GM12878 (cell line): ENCODE measurements around the gene DDR1. TPM values are rescaled to one million over a fixed set of nuclear protein-coding genes. Genes with fewer than 3 reads are reported as not detected.
A peak's percentile ranks its signal among the peaks of the same experiment; 100 is the strongest.

Experiments
- ATF7 ChIP-seq: fragments of 450-650 bp; IDR thresholded peaks from 2 replicates; pipeline ENCODE4 v1.6.1; 2016; ENCODE audit warnings: low read depth, mild to moderate bottlenecking
- CREB1 ChIP-seq: IDR thresholded peaks from 2 replicates; pipeline ENCODE4 v1.6.1; 2012; ENCODE audit warnings: low read depth, mild to moderate bottlenecking, inconsistent platforms
- EGR1 ChIP-seq, 2 experiments: IDR thresholded peaks; 1 replicate in 1 of 2; 2 replicates in 1 of 2; pipeline ENCODE4 v1.6.1; 2011 to 2012; ENCODE audit warnings: low read depth in 2 of 2, low read length in 2 of 2, borderline replicate concordance in 1 of 2, mild to moderate bottlenecking in 1 of 2, moderate library complexity in 1 of 2
- FOS ChIP-seq: IDR thresholded peaks from 3 replicates; pipeline ENCODE4 v1.6.1; 2011; ENCODE audit warnings: borderline replicate concordance; ENCODE audit not compliant: insufficient read length; ENCODE audit errors: extremely low read depth
- IKZF2 ChIP-seq, 2 experiments: fragments of 450-650 bp; IDR thresholded peaks; 2 replicates each; pipeline ENCODE4 v1.6.1; 2017; ENCODE audit warnings: mild to moderate bottlenecking in 2 of 2, moderate library complexity in 2 of 2
- IRF4 ChIP-seq: IDR thresholded peaks from 2 replicates; pipeline ENCODE4 v1.6.1; 2011; ENCODE audit warnings: low read depth, low read length
- JUND ChIP-seq: IDR thresholded peaks from 2 replicates; pipeline ENCODE4 v1.6.1; 2012; ENCODE audit warnings: low read depth, mild to moderate bottlenecking, low read length, improper control_type of control experiment, moderate library complexity
- POLR2AphosphoS2 ChIP-seq: IDR thresholded peaks from 2 replicates; pipeline ENCODE4 v1.6.1; 2011; ENCODE audit warnings: low read depth, mild to moderate bottlenecking, low read length, improper control_type of control experiment, moderate library complexity
- RB1 ChIP-seq: fragments of 450-650 bp; formaldehyde crosslinking; IDR thresholded peaks from 2 replicates; pipeline ENCODE4 v1.6.1; 2017; ENCODE audit warnings: mild to moderate bottlenecking, borderline replicate concordance
- RBBP5 ChIP-seq: fragments of 200-600 bp; sonication (generic); conservative IDR thresholded peaks from 2 replicates; pipeline ENCODE4 v1.6.1; 2016
- SMAD5 ChIP-seq: IDR thresholded peaks from 2 replicates; pipeline ENCODE4 v1.6.1; 2016; ENCODE audit warnings: antibody characterized with exemption, low read depth
- YY1 ChIP-seq: IDR thresholded peaks from 2 replicates; pipeline ENCODE4 v1.6.1; 2011; ENCODE audit warnings: low read depth, mild to moderate bottlenecking, low read length
- polyA plus RNA-seq, 11 experiments: library from polyadenylated mRNA; depleted of rRNA in 4 of 11; unstranded in 6 of 11; stranded (reverse) in 5 of 11; fragments of >200 nt; fragmentation: Nextera tagmentation in 4 of 11; fragmentation: Illumina TruSeq in 1 of 11; extraction: Ambion mirVana in 4 of 11; extraction: Trizol in 1 of 11; gene quantifications; 1 replicate in 1 of 11; 2 replicates in 10 of 11; pipeline versions ENCODE4 v1.2.1 to v1.2.3, GENCODE V29; 2011 to 2016; ENCODE audit warnings: inconsistent platforms in 2 of 11, missing spikeins in 2 of 11, low read depth in 1 of 11
- total RNA-seq, 4 experiments: library from RNA; depleted of rRNA in 3 of 4; stranded (reverse); fragments of >200 nt in 3 of 4; fragmentation: Illumina TruSeq in 1 of 4; extraction: Trizol in 1 of 4; gene quantifications; 2 replicates each; pipeline versions ENCODE4 v1.2.1 to v1.2.3, GENCODE V29; 2013 to 2021
- TF ChIP-seq, protein P1 (sequence below): fragments of 450-650 bp; IDR thresholded peaks from 2 replicates; pipeline ENCODE4 v1.6.1; 2016; ENCODE audit warnings: mild to moderate bottlenecking
- TF ChIP-seq, protein P2 (sequence below): fragments of 450-650 bp; IDR thresholded peaks from 2 replicates; pipeline ENCODE4 v1.6.1; 2017; ENCODE audit warnings: antibody characterized with exemption, mild to moderate bottlenecking, moderate library complexity
- TF ChIP-seq, protein P3 (sequence below): fragments of 450-650 bp; IDR thresholded peaks from 2 replicates; pipeline ENCODE4 v1.6.1; 2017; ENCODE audit warnings: low read depth, mild to moderate bottlenecking, moderate library complexity
- TF ChIP-seq, protein P4 (sequence below): fragments of 150-350 bp; IDR thresholded peaks from 2 replicates; pipeline ENCODE4 v1.6.1; 2016; ENCODE audit warnings: low read depth, low read length

Gene DDR1
- total and polyA plus RNA-seq, 10 of the 15 experiments (the other 5 are each of a cell fraction or from before 2014, with no cell fraction given), result 1.1 to 39.0 (median 11.9) TPM

DNA sequence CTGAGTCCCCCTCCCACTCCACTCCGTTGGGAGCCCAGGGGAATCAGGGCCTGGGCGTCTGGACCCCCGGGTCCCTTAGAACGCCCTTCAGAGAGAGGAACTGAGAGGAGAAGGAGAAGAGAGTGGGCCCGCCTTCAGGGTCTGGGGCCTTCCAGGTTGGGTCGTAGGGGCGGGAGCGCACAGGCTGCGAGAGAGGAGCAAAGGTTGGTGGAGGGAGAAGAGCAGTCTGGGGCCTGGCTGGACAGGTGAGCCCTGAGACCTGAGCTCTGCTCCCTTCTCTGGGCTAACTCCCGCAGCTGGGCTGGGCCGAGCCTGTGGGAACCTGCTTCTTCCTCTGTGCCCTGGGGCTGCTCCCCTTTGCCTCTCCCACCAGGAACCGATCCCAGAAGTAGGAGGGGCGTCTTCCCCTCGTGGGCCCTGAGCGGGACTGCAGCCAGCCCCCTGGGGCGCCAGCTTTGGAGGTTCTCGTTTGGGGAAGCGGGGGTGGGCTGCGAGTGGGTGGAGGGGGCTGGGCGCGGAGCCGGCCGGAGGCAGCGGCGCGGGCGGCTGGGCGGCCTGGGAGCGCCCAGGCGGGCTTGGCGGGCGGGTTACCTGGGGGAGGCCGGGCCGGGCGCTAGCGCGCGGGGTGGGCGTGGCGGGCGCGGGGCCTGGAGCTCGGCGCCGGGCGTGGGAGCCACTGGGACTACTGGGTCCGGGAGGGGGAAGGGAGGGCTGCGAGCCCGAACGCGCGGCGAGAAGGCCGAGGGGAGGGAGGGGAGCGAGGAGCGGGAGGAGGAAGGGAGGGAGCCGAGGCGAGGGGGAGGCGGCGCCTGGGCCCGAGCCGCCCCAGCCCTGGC is at the start of gene DDR1 (continued):
- TF ChIP-seq, protein P1, sequence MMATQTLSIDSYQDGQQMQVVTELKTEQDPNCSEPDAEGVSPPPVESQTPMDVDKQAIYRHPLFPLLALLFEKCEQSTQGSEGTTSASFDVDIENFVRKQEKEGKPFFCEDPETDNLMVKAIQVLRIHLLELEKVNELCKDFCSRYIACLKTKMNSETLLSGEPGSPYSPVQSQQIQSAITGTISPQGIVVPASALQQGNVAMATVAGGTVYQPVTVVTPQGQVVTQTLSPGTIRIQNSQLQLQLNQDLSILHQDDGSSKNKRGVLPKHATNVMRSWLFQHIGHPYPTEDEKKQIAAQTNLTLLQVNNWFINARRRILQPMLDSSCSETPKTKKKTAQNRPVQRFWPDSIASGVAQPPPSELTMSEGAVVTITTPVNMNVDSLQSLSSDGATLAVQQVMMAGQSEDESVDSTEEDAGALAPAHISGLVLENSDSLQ, result no peak
- TF ChIP-seq SMAD5, result no peak
- no peak for TF ChIP-seq IRF4
- TF ChIP-seq ATF7, result no peak
- TF ChIP-seq, protein P2, sequence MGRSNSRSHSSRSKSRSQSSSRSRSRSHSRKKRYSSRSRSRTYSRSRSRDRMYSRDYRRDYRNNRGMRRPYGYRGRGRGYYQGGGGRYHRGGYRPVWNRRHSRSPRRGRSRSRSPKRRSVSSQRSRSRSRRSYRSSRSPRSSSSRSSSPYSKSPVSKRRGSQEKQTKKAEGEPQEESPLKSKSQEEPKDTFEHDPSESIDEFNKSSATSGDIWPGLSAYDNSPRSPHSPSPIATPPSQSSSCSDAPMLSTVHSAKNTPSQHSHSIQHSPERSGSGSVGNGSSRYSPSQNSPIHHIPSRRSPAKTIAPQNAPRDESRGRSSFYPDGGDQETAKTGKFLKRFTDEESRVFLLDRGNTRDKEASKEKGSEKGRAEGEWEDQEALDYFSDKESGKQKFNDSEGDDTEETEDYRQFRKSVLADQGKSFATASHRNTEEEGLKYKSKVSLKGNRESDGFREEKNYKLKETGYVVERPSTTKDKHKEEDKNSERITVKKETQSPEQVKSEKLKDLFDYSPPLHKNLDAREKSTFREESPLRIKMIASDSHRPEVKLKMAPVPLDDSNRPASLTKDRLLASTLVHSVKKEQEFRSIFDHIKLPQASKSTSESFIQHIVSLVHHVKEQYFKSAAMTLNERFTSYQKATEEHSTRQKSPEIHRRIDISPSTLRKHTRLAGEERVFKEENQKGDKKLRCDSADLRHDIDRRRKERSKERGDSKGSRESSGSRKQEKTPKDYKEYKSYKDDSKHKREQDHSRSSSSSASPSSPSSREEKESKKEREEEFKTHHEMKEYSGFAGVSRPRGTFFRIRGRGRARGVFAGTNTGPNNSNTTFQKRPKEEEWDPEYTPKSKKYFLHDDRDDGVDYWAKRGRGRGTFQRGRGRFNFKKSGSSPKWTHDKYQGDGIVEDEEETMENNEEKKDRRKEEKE, result no peak
- TF ChIP-seq, protein P3, sequence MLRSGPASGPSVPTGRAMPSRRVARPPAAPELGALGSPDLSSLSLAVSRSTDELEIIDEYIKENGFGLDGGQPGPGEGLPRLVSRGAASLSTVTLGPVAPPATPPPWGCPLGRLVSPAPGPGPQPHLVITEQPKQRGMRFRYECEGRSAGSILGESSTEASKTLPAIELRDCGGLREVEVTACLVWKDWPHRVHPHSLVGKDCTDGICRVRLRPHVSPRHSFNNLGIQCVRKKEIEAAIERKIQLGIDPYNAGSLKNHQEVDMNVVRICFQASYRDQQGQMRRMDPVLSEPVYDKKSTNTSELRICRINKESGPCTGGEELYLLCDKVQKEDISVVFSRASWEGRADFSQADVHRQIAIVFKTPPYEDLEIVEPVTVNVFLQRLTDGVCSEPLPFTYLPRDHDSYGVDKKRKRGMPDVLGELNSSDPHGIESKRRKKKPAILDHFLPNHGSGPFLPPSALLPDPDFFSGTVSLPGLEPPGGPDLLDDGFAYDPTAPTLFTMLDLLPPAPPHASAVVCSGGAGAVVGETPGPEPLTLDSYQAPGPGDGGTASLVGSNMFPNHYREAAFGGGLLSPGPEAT, result 0 out of 2 replicates have a peak, but pooled peaks have one; percentile 7
- no peak for TF ChIP-seq FOS
- TF ChIP-seq IKZF2 (IDR thresholded peaks at IDR 0.05), result peak in 1 of 2 experiments; percentile 36; a peak in 1 of 4 replicates
- TF ChIP-seq CREB1, result no peak
- TF ChIP-seq EGR1 (IDR thresholded peaks at IDR 0.05; ENCODE audit: borderline replicate concordance in 1 of 2, low read depth in 2 of 2, low read length in 2 of 2), result peak in 1 of 2 experiments; percentile 85; a peak in 2 of 3 replicates
- TF ChIP-seq RBBP5, result no peak
- no peak for TF ChIP-seq JUND
- TF ChIP-seq, protein P4, sequence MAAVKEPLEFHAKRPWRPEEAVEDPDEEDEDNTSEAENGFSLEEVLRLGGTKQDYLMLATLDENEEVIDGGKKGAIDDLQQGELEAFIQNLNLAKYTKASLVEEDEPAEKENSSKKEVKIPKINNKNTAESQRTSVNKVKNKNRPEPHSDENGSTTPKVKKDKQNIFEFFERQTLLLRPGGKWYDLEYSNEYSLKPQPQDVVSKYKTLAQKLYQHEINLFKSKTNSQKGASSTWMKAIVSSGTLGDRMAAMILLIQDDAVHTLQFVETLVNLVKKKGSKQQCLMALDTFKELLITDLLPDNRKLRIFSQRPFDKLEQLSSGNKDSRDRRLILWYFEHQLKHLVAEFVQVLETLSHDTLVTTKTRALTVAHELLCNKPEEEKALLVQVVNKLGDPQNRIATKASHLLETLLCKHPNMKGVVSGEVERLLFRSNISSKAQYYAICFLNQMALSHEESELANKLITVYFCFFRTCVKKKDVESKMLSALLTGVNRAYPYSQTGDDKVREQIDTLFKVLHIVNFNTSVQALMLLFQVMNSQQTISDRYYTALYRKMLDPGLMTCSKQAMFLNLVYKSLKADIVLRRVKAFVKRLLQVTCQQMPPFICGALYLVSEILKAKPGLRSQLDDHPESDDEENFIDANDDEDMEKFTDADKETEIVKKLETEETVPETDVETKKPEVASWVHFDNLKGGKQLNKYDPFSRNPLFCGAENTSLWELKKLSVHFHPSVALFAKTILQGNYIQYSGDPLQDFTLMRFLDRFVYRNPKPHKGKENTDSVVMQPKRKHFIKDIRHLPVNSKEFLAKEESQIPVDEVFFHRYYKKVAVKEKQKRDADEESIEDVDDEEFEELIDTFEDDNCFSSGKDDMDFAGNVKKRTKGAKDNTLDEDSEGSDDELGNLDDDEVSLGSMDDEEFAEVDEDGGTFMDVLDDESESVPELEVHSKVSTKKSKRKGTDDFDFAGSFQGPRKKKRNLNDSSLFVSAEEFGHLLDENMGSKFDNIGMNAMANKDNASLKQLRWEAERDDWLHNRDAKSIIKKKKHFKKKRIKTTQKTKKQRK, result no peak
- no peak for TF ChIP-seq POLR2AphosphoS2
- TF ChIP-seq RB1, result no peak; the same call in 1 of the 2 replicates
- TF ChIP-seq YY1, result 0 out of 2 replicates have a peak, but pooled peaks have one; percentile 15
